ENCODE results near the gene MACROD1.

MACROD1 gene

GRCh38 chr11:64041846-64042245 lies 124.1 kb downstream of the MACROD1 start:
- no peak for DNase-seq
- Histone ChIP-seq H3K79me1 (ENCODE audit: low read length) (no peaks in the 10 kb centered on the region), H4K91ac (ENCODE audit: low read depth, low read length) (no peak overlapping the region), H3K4me3 (ENCODE audit: low read depth, low read length) (no peak overlapping the region), H2AK5ac (ENCODE audit: low read length) (no peak overlapping the region), H3K14ac (ENCODE audit: low read length) (no peak overlapping the region), H3K27ac (ENCODE audit: low read depth, low read length) (no peak overlapping the region), H4K8ac (ENCODE audit: low read depth, low read length) (no peak overlapping the region), H3K4me1 (ENCODE audit: control insufficient read depth in 1 of 2, insufficient read depth in 2 of 2, low read length in 2 of 2) (no peaks in the 10 kb centered on the region), H2BK5ac (ENCODE audit: low read depth, low read length, poor library complexity) (no peak overlapping the region), H3K23ac (ENCODE audit: low read length) (no peak overlapping the region), H2BK120ac (ENCODE audit: insufficient read depth, low read length, poor library complexity) (no peak overlapping the region), H3K4ac (ENCODE audit: low read depth, low read length) (no peak overlapping the region), H3K9me3 (ENCODE audit: insufficient read depth, low read depth, low read length) (peaks cover 1% of the 10 kb centered on the region), H4K12ac (ENCODE audit: low read depth, low read length) (no peak overlapping the region), H3K9ac (ENCODE audit: low read length) (no peak overlapping the region), H3K27me3 (ENCODE audit: insufficient read depth, low read length) (peaks cover 16% of the 10 kb centered on the region), H3K18ac (ENCODE audit: low read length) (no peak overlapping the region), H3K4me2 (ENCODE audit: low read length) (no peak overlapping the region), H2BK12ac (ENCODE audit: low read length) (no peak overlapping the region), H3K36me3 (ENCODE audit: control insufficient read depth in 1 of 2, insufficient read depth in 2 of 2, low read length in 2 of 2) (no peaks in the 10 kb centered on the region), H2AFZ (ENCODE audit: insufficient read depth, low read length, poor library complexity) (no peak overlapping the region), H3K79me2 (ENCODE audit: control insufficient read depth, insufficient read depth, low read length, poor library complexity) (no peaks in the 10 kb centered on the region)
- WGBS (ENCODE audit: extremely low coverage, insufficient coverage, insufficient read length), result no CpG with 5 or more reads among the region's 9 CpGs

- no peak overlapping the region for H2BK120ac ChIP-seq (ENCODE audit: insufficient read depth, low read length, poor library complexity)
- H2BK5ac ChIP-seq (ENCODE audit: low read depth, low read length, poor library complexity), result no peak overlapping the region
- WGBS (ENCODE audit: extremely low coverage, insufficient coverage, insufficient read length), result no CpG with 5 or more reads among the region's 20 CpGs
- H3K27me3 ChIP-seq (ENCODE audit: insufficient read depth, low read length), result peaks cover 26% of the 10 kb centered on the region
- H2AFZ ChIP-seq (ENCODE audit: insufficient read depth, low read length, poor library complexity), result no peak overlapping the region
- H3K79me2 ChIP-seq (ENCODE audit: control insufficient read depth, insufficient read depth, low read length, poor library complexity), result no peaks in the 10 kb centered on the region
- no peak overlapping the region for H3K4me2 ChIP-seq (ENCODE audit: low read length)
- DNase-seq, result no peak
- H2BK12ac ChIP-seq (ENCODE audit: low read length), result no peak overlapping the region
- H3K9ac ChIP-seq (ENCODE audit: low read length), result no peak overlapping the region
- no peaks in the 10 kb centered on the region for H3K36me3 ChIP-seq (ENCODE audit: control insufficient read depth in 1 of 2, insufficient read depth in 2 of 2, low read length in 2 of 2)
- no peak overlapping the region for H3K4ac ChIP-seq (ENCODE audit: low read depth, low read length)
- H3K14ac ChIP-seq (ENCODE audit: low read length), result no peak overlapping the region
- H3K79me1 ChIP-seq (ENCODE audit: low read length), result no peaks in the 10 kb centered on the region
- no peaks in the 10 kb centered on the region for H3K4me1 ChIP-seq (ENCODE audit: control insufficient read depth in 1 of 2, insufficient read depth in 2 of 2, low read length in 2 of 2)
- no peak overlapping the region for H4K8ac ChIP-seq (ENCODE audit: low read depth, low read length)
- H3K27ac ChIP-seq (ENCODE audit: low read depth, low read length), result no peak overlapping the region
- peaks cover 1% of the 10 kb centered on the region for H3K9me3 ChIP-seq (ENCODE audit: insufficient read depth, low read depth, low read length)
- H3K18ac ChIP-seq (ENCODE audit: low read length), result no peak overlapping the region
- no peak overlapping the region for H3K4me3 ChIP-seq (ENCODE audit: low read depth, low read length)
- H4K12ac ChIP-seq (ENCODE audit: low read depth, low read length), result no peak overlapping the region
- no peak overlapping the region for H2AK5ac ChIP-seq (ENCODE audit: low read length)
- no peak overlapping the region for H3K23ac ChIP-seq (ENCODE audit: low read length)
- H4K91ac ChIP-seq (ENCODE audit: low read depth, low read length), result no peak overlapping the region
Measured at GRCh38 chr11:64040684-64041322, 125.1 kb downstream of the MACROD1 start.

GRCh38 chr11:64039012-64039665 lies 126.8 kb downstream of the MACROD1 start:
- Histone ChIP-seq H4K12ac (ENCODE audit: low read depth, low read length) (no peak overlapping the region), H3K79me1 (ENCODE audit: low read length) (no peaks in the 10 kb centered on the region), H3K4me2 (ENCODE audit: low read length) (no peak overlapping the region), H3K4me1 (ENCODE audit: control insufficient read depth in 1 of 2, insufficient read depth in 2 of 2, low read length in 2 of 2) (no peaks in the 10 kb centered on the region), H3K27ac (ENCODE audit: low read depth, low read length) (no peak overlapping the region), H3K14ac (ENCODE audit: low read length) (no peak overlapping the region), H2BK12ac (ENCODE audit: low read length) (no peak overlapping the region), H3K9ac (ENCODE audit: low read length) (no peak overlapping the region), H3K23ac (ENCODE audit: low read length) (no peak overlapping the region), H4K91ac (ENCODE audit: low read depth, low read length) (no peak overlapping the region), H3K9me3 (ENCODE audit: insufficient read depth, low read depth, low read length) (peaks cover 1% of the 10 kb centered on the region), H3K18ac (ENCODE audit: low read length) (no peak overlapping the region), H3K4me3 (ENCODE audit: low read depth, low read length) (no peak overlapping the region), H3K79me2 (ENCODE audit: control insufficient read depth, insufficient read depth, low read length, poor library complexity) (no peaks in the 10 kb centered on the region), H2BK120ac (ENCODE audit: insufficient read depth, low read length, poor library complexity) (no peak overlapping the region), H3K27me3 (ENCODE audit: insufficient read depth, low read length) (peaks cover 39% of the 10 kb centered on the region), H2AK5ac (ENCODE audit: low read length) (no peak overlapping the region), H2BK5ac (ENCODE audit: low read depth, low read length, poor library complexity) (no peak overlapping the region), H2AFZ (ENCODE audit: insufficient read depth, low read length, poor library complexity) (no peak overlapping the region), H3K36me3 (ENCODE audit: control insufficient read depth in 1 of 2, insufficient read depth in 2 of 2, low read length in 2 of 2) (no peaks in the 10 kb centered on the region), H3K4ac (ENCODE audit: low read depth, low read length) (no peak overlapping the region), H4K8ac (ENCODE audit: low read depth, low read length) (no peak overlapping the region)
- WGBS (ENCODE audit: extremely low coverage, insufficient coverage, insufficient read length), result no CpG with 5 or more reads among the region's 16 CpGs
- DNase-seq, result no peak

- Histone ChIP-seq H3K18ac (ENCODE audit: low read length) (no peak overlapping the region), H2BK5ac (ENCODE audit: low read depth, low read length, poor library complexity) (no peak overlapping the region), H3K79me1 (ENCODE audit: low read length) (no peaks in the 10 kb centered on the region), H3K27ac (ENCODE audit: low read depth, low read length) (no peak overlapping the region), H2AFZ (ENCODE audit: insufficient read depth, low read length, poor library complexity) (no peak overlapping the region), H4K91ac (ENCODE audit: low read depth, low read length) (no peak overlapping the region), H3K4me1 (ENCODE audit: control insufficient read depth in 1 of 2, insufficient read depth in 2 of 2, low read length in 2 of 2) (no peaks in the 10 kb centered on the region), H2AK5ac (ENCODE audit: low read length) (no peak overlapping the region), H2BK120ac (ENCODE audit: insufficient read depth, low read length, poor library complexity) (no peak overlapping the region), H3K9me3 (ENCODE audit: insufficient read depth, low read depth, low read length) (peaks cover 1% of the 10 kb centered on the region), H3K4me3 (ENCODE audit: low read depth, low read length) (no peak overlapping the region), H3K9ac (ENCODE audit: low read length) (no peak overlapping the region), H3K79me2 (ENCODE audit: control insufficient read depth, insufficient read depth, low read length, poor library complexity) (no peaks in the 10 kb centered on the region), H2BK12ac (ENCODE audit: low read length) (no peak overlapping the region), H3K14ac (ENCODE audit: low read length) (no peak overlapping the region), H3K27me3 (ENCODE audit: insufficient read depth, low read length) (peaks cover 44% of the 10 kb centered on the region), H3K4ac (ENCODE audit: low read depth, low read length) (no peak overlapping the region), H3K23ac (ENCODE audit: low read length) (no peak overlapping the region), H3K4me2 (ENCODE audit: low read length) (no peak overlapping the region), H4K12ac (ENCODE audit: low read depth, low read length) (no peak overlapping the region), H3K36me3 (ENCODE audit: control insufficient read depth in 1 of 2, insufficient read depth in 2 of 2, low read length in 2 of 2) (no peaks in the 10 kb centered on the region), H4K8ac (ENCODE audit: low read depth, low read length) (no peak overlapping the region)
- no peak for DNase-seq
- no CpG with 5 or more reads among the region's 4 CpGs for WGBS (ENCODE audit: extremely low coverage, insufficient coverage, insufficient read length)
Measured at GRCh38 chr11:64038500-64038899, 127.4 kb downstream of the MACROD1 start.

All from trophoblast cell (in vitro differentiated cells and primary cell).